GM21737 (cell line): Measurements from ENCODE around the gene PODXL.
"Not testable (repeated sequence)": the region's sequence is repeated elsewhere in the genome, so short reads cannot be mapped to it uniquely, and the experiment has no call there.

Experiments
- ATAC-seq: cut with Tn5 transposase; IDR thresholded peaks from one replicate; pipeline ENCODE4 v1.9.1; 2021; ENCODE audit warnings: mild to moderate bottlenecking, moderate library complexity; ENCODE audit not compliant: unreplicated experiment

Gene PODXL

GRCh38 chr7:131497454-131497853 is 59.0 kb downstream of the PODXL start:
- ATAC-seq: no peak

- no peak for ATAC-seq
These were observed 60.5 kb downstream of the PODXL start for GRCh38 chr7:131495669-131496498.

- ATAC-seq: no peak
These were observed 62.2 kb downstream of the PODXL start for GRCh38 chr7:131494182-131494581.

- ATAC-seq: no peak
These were observed 62.8 kb downstream of the PODXL start for GRCh38 chr7:131493581-131493980.

- no peak for ATAC-seq
These were observed 63.3 kb downstream of the PODXL start for GRCh38 chr7:131493081-131493480.

GRCh38 chr7:131489881-131490280 is 66.5 kb downstream of the PODXL start:
- no peak for ATAC-seq

GRCh38 chr7:131489196-131489595 is 67.2 kb downstream of the PODXL start:
- no peak for ATAC-seq

- no peak for ATAC-seq
These were observed 68.1 kb downstream of the PODXL start for GRCh38 chr7:131488361-131488760.

GRCh38 chr7:131487217-131487616 is 69.2 kb downstream of the PODXL start:
- ATAC-seq: no peak

GRCh38 chr7:131486346-131486745 is 70.1 kb downstream of the PODXL start:
- ATAC-seq: no peak

GRCh38 chr7:131483586-131483985 is 72.8 kb downstream of the PODXL start:
- no peak for ATAC-seq

- ATAC-seq: no peak
These were observed 73.6 kb downstream of the PODXL start for GRCh38 chr7:131482800-131483199.

GRCh38 chr7:131480384-131481315 is 75.8 kb downstream of the PODXL start:
- ATAC-seq: no peak

GRCh38 chr7:131476740-131477139 is 79.7 kb downstream of the PODXL start:
- no peak for ATAC-seq

- ATAC-seq: no peak
These were observed 85.0 kb downstream of the PODXL start for GRCh38 chr7:131471250-131472004.

GRCh38 chr7:131467788-131468187 is 88.6 kb downstream of the PODXL start:
- no peak for ATAC-seq

GRCh38 chr7:131466735-131467365 is 89.6 kb downstream of the PODXL start:
- ATAC-seq: no peak

- ATAC-seq: not testable (repeated sequence)
These were observed 93.7 kb downstream of the PODXL start for GRCh38 chr7:131462715-131463114.

- no peak for ATAC-seq
These were observed 94.4 kb downstream of the PODXL start for GRCh38 chr7:131462059-131462458.

GRCh38 chr7:131459256-131459655 is 97.2 kb downstream of the PODXL start:
- no peak for ATAC-seq

- no peak for ATAC-seq
These were observed 100.1 kb downstream of the PODXL start for GRCh38 chr7:131456338-131456737.
